K562 (cell line): ENCODE results near the gene DYNLL1. TPM values are rescaled to one million over a fixed set of nuclear protein-coding genes. Genes with fewer than 3 reads are reported as not detected.
A peak's percentile ranks its signal among the peaks of the same experiment; 100 is the strongest.

Experiments
- BDP1 ChIP-seq: IDR thresholded peaks from 3 replicates; pipeline ENCODE4 v1.6.1; 2011; ENCODE audit not compliant: insufficient read length, insufficient read depth
- CBFA2T3 ChIP-seq: fragments of 450-650 bp; IDR thresholded peaks from 2 replicates; pipeline ENCODE4 v1.6.1; 2017
- CBX5 ChIP-seq: IDR thresholded peaks from 2 replicates; pipeline ENCODE4 v1.6.1; 2014; ENCODE audit warnings: low read depth, borderline replicate concordance
- CCNT2 ChIP-seq: IDR thresholded peaks from 2 replicates; pipeline ENCODE4 v1.6.1; 2011; ENCODE audit warnings: borderline replicate concordance, low read depth, mild to moderate bottlenecking, moderate library complexity, mixed read lengths, low read length; ENCODE audit not compliant: insufficient read length; ENCODE audit errors: extremely low read depth
- ERF ChIP-seq: fragments of 450-650 bp; formaldehyde crosslinking; IDR thresholded peaks from 2 replicates; pipeline ENCODE4 v1.4.0; 2020; ENCODE audit warnings: mild to moderate bottlenecking, mixed read lengths
- FOXM1 ChIP-seq, 2 experiments: fragments of 450-650 bp in 1 of 2; sonication (generic) in 1 of 2; formaldehyde crosslinking in 1 of 2; IDR thresholded peaks; 2 replicates each; pipeline versions ENCODE4 v1.6.1 to v1.9.0; 2017 to 2022; ENCODE audit warnings: low read depth in 2 of 2, mild to moderate bottlenecking in 2 of 2, missing genetic modification reagents in 1 of 2, moderate library complexity in 1 of 2
- HIVEP1 ChIP-seq: fragments of 250-450 bp; sonication (Bioruptor Pico); IDR thresholded peaks from 2 replicates; pipeline ENCODE4 v1.4.0; 2020; ENCODE audit warnings: mild to moderate bottlenecking
- MBD2 ChIP-seq: sonication (generic); IDR thresholded peaks from 2 replicates; pipeline ENCODE4 v1.6.1; 2016; ENCODE audit warnings: low read depth, borderline replicate concordance
- MIER1 ChIP-seq: fragments of 450-650 bp; IDR thresholded peaks from 2 replicates; pipeline ENCODE4 v1.6.1; 2016; ENCODE audit warnings: antibody characterized with exemption, mild to moderate bottlenecking, low read depth
- SMAD3 ChIP-seq: fragments of 450-650 bp; formaldehyde crosslinking; conservative IDR thresholded peaks from 2 replicates; pipeline ENCODE4 v1.4.0; 2020; ENCODE audit warnings: mild to moderate bottlenecking
- ZNF212 ChIP-seq: fragments of 450-650 bp; formaldehyde crosslinking; IDR thresholded peaks from 2 replicates; pipeline ENCODE4 v1.4.0; 2020; ENCODE audit warnings: mild to moderate bottlenecking
- ZNF778 ChIP-seq: fragments of 450-650 bp; formaldehyde crosslinking; IDR thresholded peaks from 2 replicates; pipeline ENCODE4 v1.4.0; 2020; ENCODE audit warnings: mild to moderate bottlenecking, moderate library complexity
- polyA plus RNA-seq, 8 experiments: library from polyadenylated mRNA; depleted of rRNA in 4 of 8; stranded (reverse) in 5 of 8; unstranded in 3 of 8; fragments of >200 nt; fragmentation: Nextera tagmentation in 2 of 8; fragmentation: Illumina TruSeq in 1 of 8; extraction: Ambion mirVana in 2 of 8; extraction: Trizol in 1 of 8; gene quantifications; 2 replicates each; pipeline versions ENCODE4 v1.2.1 to v1.2.3, GENCODE V29; 2011 to 2014; ENCODE audit warnings: inconsistent platforms in 1 of 8, missing spikeins in 1 of 8
- total RNA-seq, 7 experiments: library from RNA; depleted of rRNA in 6 of 7; stranded (reverse); fragments of >200 nt in 6 of 7; fragmentation: Illumina TruSeq in 2 of 7; extraction: Trizol in 2 of 7; gene quantifications; 2 replicates each; pipeline versions ENCODE4 v1.2.1 to v1.2.3, GENCODE V29; 2011 to 2021; ENCODE audit warnings: low replicate concordance in 1 of 7
- TF ChIP-seq, protein P1 (sequence below): sonication (generic); formaldehyde crosslinking; IDR thresholded peaks from 2 replicates; pipeline ENCODE4 v1.8.1; 2023; ENCODE audit warnings: mild to moderate bottlenecking, missing genetic modification reagents
- TF ChIP-seq, protein P2 (sequence below): sonication (generic); formaldehyde crosslinking; IDR thresholded peaks from 2 replicates; pipeline ENCODE4 v1.8.1; 2023; ENCODE audit warnings: mild to moderate bottlenecking, missing genetic modification reagents
- TF ChIP-seq, protein P3 (sequence below): fragments of 250-450 bp; sonication (Bioruptor Pico); IDR thresholded peaks from 2 replicates; pipeline ENCODE4 v1.8.0; 2022; ENCODE audit warnings: inconsistent platforms, mild to moderate bottlenecking, moderate library complexity, borderline replicate concordance
- TF ChIP-seq, protein P4 (sequence below), 2 experiments: fragments of 450-650 bp in 1 of 2; sonication (generic) in 1 of 2; formaldehyde crosslinking in 1 of 2; IDR thresholded peaks in 1 of 2; conservative IDR thresholded peaks in 1 of 2; 2 replicates each; pipeline versions ENCODE4 v1.6.1 to v1.8.1; 2016 to 2023; ENCODE audit warnings: mild to moderate bottlenecking in 2 of 2, moderate library complexity in 2 of 2, inconsistent platforms in 1 of 2, missing genetic modification reagents in 1 of 2
- TF ChIP-seq, protein P5 (sequence below), 2 experiments: IDR thresholded peaks in 1 of 2; conservative IDR thresholded peaks in 1 of 2; 2 replicates each; pipeline ENCODE4 v1.6.1; 2016; ENCODE audit warnings: low read depth in 2 of 2, mild to moderate bottlenecking in 1 of 2, missing compliant biosample characterization in 1 of 2, missing genetic modification characterization in 1 of 2, moderate library complexity in 1 of 2

DYNLL1 gene
- total and polyA plus RNA-seq, 9 of the 15 experiments (the other 6 are each of a cell fraction or from before 2014, with no cell fraction given), result 303 to 1,112 (median 468) TPM

DNA sequence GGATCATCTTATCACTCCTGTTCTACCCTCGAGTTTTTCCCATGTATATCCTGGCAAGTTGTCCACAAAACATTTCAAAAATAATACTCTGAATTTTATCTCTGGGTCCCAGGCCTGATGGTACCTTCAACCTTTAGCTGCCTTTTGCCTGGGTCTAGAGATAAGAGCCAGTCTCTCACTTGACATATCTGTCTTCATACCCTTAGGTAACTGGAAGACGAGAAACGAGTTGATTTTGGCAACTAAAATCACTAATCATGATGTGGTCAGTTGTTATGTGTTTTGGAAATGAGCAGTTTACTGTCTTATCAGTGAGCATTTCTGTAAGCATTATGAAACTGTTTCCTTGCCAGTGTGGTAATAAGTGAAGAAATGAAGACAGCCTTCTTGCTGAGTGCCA, 44.5 kb downstream of the DYNLL1 start (continued):
- TF ChIP-seq, protein P1, sequence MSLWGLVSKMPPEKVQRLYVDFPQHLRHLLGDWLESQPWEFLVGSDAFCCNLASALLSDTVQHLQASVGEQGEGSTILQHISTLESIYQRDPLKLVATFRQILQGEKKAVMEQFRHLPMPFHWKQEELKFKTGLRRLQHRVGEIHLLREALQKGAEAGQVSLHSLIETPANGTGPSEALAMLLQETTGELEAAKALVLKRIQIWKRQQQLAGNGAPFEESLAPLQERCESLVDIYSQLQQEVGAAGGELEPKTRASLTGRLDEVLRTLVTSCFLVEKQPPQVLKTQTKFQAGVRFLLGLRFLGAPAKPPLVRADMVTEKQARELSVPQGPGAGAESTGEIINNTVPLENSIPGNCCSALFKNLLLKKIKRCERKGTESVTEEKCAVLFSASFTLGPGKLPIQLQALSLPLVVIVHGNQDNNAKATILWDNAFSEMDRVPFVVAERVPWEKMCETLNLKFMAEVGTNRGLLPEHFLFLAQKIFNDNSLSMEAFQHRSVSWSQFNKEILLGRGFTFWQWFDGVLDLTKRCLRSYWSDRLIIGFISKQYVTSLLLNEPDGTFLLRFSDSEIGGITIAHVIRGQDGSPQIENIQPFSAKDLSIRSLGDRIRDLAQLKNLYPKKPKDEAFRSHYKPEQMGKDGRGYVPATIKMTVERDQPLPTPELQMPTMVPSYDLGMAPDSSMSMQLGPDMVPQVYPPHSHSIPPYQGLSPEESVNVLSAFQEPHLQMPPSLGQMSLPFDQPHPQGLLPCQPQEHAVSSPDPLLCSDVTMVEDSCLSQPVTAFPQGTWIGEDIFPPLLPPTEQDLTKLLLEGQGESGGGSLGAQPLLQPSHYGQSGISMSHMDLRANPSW, result no peak
- TF ChIP-seq MBD2 (peak; percentile 74; the same call in 1 of the 2 replicates), ERF (no peak), ZNF778 (no peak), CBFA2T3 (peak; percentile 99), FOXM1 (IDR thresholded peaks at IDR 0.05; ENCODE audit: low read depth) (peak; percentile 98), FOXM1 (CRISPR knock-in tag; IDR thresholded peaks at IDR 0.05; ENCODE audit: low read depth) (no peak), CCNT2 (peak; percentile 98), CBX5 (no peak), HIVEP1 (no peak), ZNF212 (CRISPR knock-in tag) (no peak), MIER1 (peak; percentile 35; the same call in 1 of the 2 replicates), SMAD3 (peak; percentile 73; the same call in 1 of the 2 replicates), BDP1 (no peak)
- TF ChIP-seq, protein P2, sequence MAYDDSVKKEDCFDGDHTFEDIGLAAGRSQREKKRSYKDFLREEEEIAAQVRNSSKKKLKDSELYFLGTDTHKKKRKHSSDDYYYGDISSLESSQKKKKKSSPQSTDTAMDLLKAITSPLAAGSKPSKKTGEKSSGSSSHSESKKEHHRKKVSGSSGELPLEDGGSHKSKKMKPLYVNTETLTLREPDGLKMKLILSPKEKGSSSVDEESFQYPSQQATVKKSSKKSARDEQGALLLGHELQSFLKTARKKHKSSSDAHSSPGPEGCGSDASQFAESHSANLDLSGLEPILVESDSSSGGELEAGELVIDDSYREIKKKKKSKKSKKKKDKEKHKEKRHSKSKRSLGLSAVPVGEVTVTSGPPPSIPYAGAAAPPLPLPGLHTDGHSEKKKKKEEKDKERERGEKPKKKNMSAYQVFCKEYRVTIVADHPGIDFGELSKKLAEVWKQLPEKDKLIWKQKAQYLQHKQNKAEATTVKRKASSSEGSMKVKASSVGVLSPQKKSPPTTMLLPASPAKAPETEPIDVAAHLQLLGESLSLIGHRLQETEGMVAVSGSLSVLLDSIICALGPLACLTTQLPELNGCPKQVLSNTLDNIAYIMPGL (CRISPR knock-in tag), result no peak
- TF ChIP-seq, protein P3, sequence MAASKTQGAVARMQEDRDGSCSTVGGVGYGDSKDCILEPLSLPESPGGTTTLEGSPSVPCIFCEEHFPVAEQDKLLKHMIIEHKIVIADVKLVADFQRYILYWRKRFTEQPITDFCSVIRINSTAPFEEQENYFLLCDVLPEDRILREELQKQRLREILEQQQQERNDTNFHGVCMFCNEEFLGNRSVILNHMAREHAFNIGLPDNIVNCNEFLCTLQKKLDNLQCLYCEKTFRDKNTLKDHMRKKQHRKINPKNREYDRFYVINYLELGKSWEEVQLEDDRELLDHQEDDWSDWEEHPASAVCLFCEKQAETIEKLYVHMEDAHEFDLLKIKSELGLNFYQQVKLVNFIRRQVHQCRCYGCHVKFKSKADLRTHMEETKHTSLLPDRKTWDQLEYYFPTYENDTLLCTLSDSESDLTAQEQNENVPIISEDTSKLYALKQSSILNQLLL (CRISPR knock-in tag), result no peak
- TF ChIP-seq, protein P4, sequence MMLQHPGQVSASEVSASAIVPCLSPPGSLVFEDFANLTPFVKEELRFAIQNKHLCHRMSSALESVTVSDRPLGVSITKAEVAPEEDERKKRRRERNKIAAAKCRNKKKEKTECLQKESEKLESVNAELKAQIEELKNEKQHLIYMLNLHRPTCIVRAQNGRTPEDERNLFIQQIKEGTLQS (IDR thresholded peaks at IDR 0.05), result peak; percentile 78; the same call in 1 of the 2 replicates
- TF ChIP-seq, protein P4 (CRISPR knock-in tag; conservative IDR thresholded peaks at IDR 0.05), result 0 out of 2 replicates have a peak, but pooled peaks have one; percentile 19
- TF ChIP-seq, protein P5, sequence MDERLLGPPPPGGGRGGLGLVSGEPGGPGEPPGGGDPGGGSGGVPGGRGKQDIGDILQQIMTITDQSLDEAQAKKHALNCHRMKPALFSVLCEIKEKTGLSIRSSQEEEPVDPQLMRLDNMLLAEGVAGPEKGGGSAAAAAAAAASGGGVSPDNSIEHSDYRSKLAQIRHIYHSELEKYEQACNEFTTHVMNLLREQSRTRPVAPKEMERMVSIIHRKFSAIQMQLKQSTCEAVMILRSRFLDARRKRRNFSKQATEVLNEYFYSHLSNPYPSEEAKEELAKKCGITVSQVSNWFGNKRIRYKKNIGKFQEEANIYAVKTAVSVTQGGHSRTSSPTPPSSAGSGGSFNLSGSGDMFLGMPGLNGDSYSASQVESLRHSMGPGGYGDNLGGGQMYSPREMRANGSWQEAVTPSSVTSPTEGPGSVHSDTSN (CRISPR knock-in tag; IDR thresholded peaks at IDR 0.05; ENCODE audit: low read depth), result no peak
- TF ChIP-seq, protein P5 (tag; conservative IDR thresholded peaks at IDR 0.05; ENCODE audit: low read depth), result peak; percentile 89
